IPS-18c (cell line): Measurements from ENCODE around the gene NECAP2.
"Not testable (repeated sequence)": the region's sequence is repeated elsewhere in the genome, so short reads cannot be mapped to it uniquely, and the experiment has no call there.

ENCODE experiments used
- H3K4me3 ChIP-seq: 2 replicates; pipeline ENCODE4 v1.7.0; 2013; ENCODE audit warnings: low read depth, mild to moderate bottlenecking, low read length, moderate library complexity; ENCODE audit not compliant: insufficient read depth
- H3K9me3 ChIP-seq: one replicate; pipeline ENCODE4 v1.6.1; 2013; ENCODE audit warnings: mild to moderate bottlenecking, low read length, moderate library complexity; ENCODE audit not compliant: control insufficient read depth, insufficient read depth

The NECAP2 gene

GRCh38 chr1:16446116-16446515 lies 5.6 kb downstream of the NECAP2 start:
- Histone ChIP-seq H3K9me3 (no peaks in the 10 kb centered on the region), H3K4me3 (no peak overlapping the region)

GRCh38 chr1:16447641-16448040 lies 7.1 kb downstream of the NECAP2 start:
- Histone ChIP-seq H3K9me3 (no peaks in the 10 kb centered on the region), H3K4me3 (no peak overlapping the region)

- no peaks in the 10 kb centered on the region for H3K9me3 ChIP-seq
- no peak overlapping the region for H3K4me3 ChIP-seq
Measured at GRCh38 chr1:16449065-16449464, 8.5 kb downstream of the NECAP2 start.

GRCh38 chr1:16449666-16450065 lies 9.1 kb downstream of the NECAP2 start:
- Histone ChIP-seq H3K4me3 (no peak overlapping the region), H3K9me3 (no peaks in the 10 kb centered on the region)

GRCh38 chr1:16450863-16451481 lies 10.4 kb downstream of the NECAP2 start:
- no peaks in the 10 kb centered on the region for H3K9me3 ChIP-seq
- no peak overlapping the region for H3K4me3 ChIP-seq

GRCh38 chr1:16451841-16452528 lies 11.5 kb downstream of the NECAP2 start:
- Histone ChIP-seq H3K4me3 (no peak overlapping the region), H3K9me3 (no peaks in the 10 kb centered on the region)

GRCh38 chr1:16454909-16455308 lies 14.4 kb downstream of the NECAP2 start:
- not testable (repeated sequence) for H3K9me3 ChIP-seq, H3K4me3 ChIP-seq

GRCh38 chr1:16456151-16456550 lies 15.6 kb downstream of the NECAP2 start:
- H3K4me3 ChIP-seq, H3K9me3 ChIP-seq: not testable (repeated sequence)

- no peaks in the 10 kb centered on the region for H3K9me3 ChIP-seq
- no peak overlapping the region for H3K4me3 ChIP-seq
Measured at GRCh38 chr1:16458831-16459230, 18.3 kb downstream of the NECAP2 start.

GRCh38 chr1:16459352-16459925 lies 18.9 kb downstream of the NECAP2 start:
- no peaks in the 10 kb centered on the region for H3K9me3 ChIP-seq
- no peak overlapping the region for H3K4me3 ChIP-seq

- Histone ChIP-seq H3K9me3 (peaks cover 2% of the 10 kb centered on the region), H3K4me3 (no peak overlapping the region)
Measured at GRCh38 chr1:16461681-16462080, 21.2 kb downstream of the NECAP2 start.

GRCh38 chr1:16462773-16463330 lies 22.3 kb downstream of the NECAP2 start:
- Histone ChIP-seq H3K9me3 (peaks cover 2% of the 10 kb centered on the region), H3K4me3 (no peak overlapping the region)

GRCh38 chr1:16464917-16465625 lies 24.5 kb downstream of the NECAP2 start:
- no peak overlapping the region for H3K4me3 ChIP-seq
- peaks cover 2% of the 10 kb centered on the region for H3K9me3 ChIP-seq

- Histone ChIP-seq H3K4me3 (no peak overlapping the region), H3K9me3 (peaks cover 2% of the 10 kb centered on the region)
Measured at GRCh38 chr1:16468558-16468957, 28.0 kb downstream of the NECAP2 start.

- Histone ChIP-seq H3K9me3 (no peaks in the 10 kb centered on the region), H3K4me3 (no peak overlapping the region)
Measured at GRCh38 chr1:16474166-16474800, 33.8 kb downstream of the NECAP2 start.

GRCh38 chr1:16474891-16475290 lies 34.4 kb downstream of the NECAP2 start:
- not testable (repeated sequence) for H3K9me3 ChIP-seq, H3K4me3 ChIP-seq
